Measurements from ENCODE around the gene CCR8.
A peak's percentile ranks its signal among the peaks of the same experiment; 100 is the strongest.
"Not testable (repeated sequence)": the region's sequence is repeated elsewhere in the genome, so short reads cannot be mapped to it uniquely, and the experiment has no call there.

The CCR8 gene

GRCh38 chr3:39351134-39351533 lies 21.6 kb downstream of the CCR8 start:
- not testable (repeated sequence) for DNase-seq

GRCh38 chr3:39353168-39353927 lies 23.8 kb downstream of the CCR8 start:
- DNase-seq = not testable (repeated sequence)

GRCh38 chr3:39358333-39358732 lies 28.8 kb downstream of the CCR8 start:
- no peak for DNase-seq

DNA sequence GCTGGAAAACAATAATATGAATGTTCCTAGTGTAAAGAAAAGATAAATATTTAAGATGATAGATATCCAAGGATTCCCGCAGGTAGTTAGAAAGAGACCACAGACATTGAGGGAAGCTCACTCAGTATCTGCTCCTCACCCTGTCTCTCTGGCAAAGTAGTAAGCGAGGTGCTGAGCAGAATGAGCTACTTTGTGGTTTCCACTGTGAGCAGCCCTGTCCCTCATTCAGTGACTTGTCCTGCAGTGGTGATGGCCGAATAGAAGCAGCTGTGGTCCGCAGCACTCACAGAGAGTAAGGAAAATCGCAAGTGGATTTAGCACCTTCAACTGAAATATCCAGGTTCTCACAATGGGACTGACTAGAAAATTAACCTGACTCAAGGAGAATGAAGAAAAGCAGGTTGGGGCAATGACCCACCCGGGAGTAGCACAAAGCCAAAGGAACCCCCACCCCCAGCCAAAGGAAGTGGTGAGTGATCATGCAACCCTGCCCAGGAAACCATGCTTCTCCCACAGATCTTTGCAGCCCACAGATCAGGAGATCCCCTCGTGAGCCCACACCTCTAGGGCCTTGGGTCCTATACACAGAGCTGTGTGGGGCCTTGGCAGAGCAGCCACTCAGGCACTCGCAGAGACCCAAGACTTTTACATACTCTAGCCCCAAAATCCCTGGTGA lies 31.9 kb downstream of the CCR8 start:
- DNase-seq = peak; percentile 6

GRCh38 chr3:39362192-39362591 lies 32.7 kb downstream of the CCR8 start:
- DNase-seq = no peak

GRCh38 chr3:39362812-39363211 lies 33.3 kb downstream of the CCR8 start:
- no peak for DNase-seq

DNA sequence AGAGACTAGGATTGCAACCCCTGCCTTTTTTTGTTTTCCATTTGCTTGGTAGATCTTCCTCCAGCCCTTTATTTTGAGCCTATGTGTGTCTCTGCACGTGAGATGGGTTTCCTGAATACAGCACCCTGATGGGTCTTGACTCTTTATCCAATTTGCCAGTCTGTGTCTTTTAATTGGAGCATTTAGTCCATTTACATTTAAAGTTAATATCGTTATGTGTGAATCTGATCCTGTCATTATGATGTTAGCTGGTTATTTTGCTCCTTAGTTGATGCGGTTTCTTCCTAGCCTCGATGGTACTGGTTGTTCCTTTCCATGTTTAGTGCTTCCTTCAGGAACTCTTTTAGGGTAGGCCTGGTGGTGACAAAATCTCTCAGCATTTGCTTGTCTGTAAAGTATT lies 40.9 kb downstream of the CCR8 start:
- not testable (repeated sequence) for DNase-seq

- no peak for DNase-seq
Observed at GRCh38 chr3:39372833-39373232, 43.3 kb downstream of the CCR8 start.

DNA sequence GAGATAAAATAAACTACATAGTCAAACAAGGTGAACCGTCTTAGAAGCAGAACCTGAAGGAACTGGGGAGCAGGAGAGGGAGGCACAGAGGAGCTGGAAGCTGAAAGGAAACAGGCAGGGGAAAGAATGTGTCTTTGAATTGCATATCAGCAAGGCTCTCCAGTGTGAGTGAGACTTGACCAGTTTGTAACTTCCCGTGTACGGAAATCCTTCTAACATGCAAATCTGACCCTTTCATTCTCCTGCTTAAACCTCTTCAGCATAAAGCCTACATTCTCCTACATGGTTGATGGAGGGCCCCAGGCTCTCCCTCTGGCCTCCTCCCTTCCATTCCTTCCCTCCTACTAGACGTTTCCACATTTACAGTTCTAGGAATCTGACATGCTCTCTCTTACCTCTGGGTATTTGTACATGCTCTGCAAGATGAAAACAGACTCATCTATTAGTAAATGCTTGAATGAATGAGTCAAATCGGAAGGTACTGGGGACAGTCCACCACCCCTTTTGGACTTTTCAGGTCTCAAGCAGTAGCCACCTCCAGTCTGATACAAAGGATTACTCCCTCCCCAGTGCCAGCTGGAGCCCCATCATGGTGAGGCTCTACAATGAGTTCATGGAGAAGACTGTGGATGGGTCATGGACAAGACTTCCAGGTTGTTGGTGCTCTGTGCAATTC lies 47.6 kb downstream of the CCR8 start:
- DNase-seq = no peak

GRCh38 chr3:39378088-39378487 lies 48.6 kb downstream of the CCR8 start:
- no peak for DNase-seq

DNA sequence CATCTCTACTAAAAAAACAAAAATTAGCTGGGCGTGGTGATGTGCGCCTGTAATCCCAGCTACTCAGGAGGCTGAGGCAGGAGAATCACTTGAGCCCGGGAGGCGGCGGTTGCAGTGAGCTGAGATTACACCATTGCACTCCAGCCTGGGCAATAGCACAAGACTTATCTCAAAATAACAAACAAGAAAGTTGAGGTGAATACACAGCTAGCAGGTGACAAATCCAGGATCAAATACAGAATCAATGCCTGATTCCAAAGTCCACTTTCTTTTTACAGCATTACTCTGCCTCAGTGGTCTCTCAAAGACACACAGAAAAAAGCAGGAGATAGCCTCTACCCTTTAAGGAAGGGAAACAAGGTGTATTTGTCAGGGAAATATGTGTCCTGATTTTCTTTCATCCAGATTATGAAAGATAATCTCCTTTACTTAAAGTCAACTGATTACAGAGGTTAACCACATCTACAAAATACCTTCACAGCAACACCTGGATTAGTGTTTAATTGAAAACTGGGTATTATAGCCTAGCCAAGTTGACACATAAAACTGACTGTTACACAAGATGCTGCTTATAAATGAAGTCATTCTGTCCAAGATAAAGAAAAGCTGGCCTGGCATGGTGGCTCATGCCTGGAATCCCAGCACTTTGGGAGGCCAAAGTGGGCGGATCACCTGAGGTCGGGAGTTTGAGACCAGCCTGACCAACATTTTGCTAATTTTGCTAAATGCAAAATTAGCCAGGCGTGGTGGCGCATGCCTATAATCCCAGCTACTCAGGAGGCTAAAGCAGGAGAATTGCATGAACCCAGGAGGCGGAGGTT lies 49.7 kb downstream of the CCR8 start:
- no peak for DNase-seq

DNA sequence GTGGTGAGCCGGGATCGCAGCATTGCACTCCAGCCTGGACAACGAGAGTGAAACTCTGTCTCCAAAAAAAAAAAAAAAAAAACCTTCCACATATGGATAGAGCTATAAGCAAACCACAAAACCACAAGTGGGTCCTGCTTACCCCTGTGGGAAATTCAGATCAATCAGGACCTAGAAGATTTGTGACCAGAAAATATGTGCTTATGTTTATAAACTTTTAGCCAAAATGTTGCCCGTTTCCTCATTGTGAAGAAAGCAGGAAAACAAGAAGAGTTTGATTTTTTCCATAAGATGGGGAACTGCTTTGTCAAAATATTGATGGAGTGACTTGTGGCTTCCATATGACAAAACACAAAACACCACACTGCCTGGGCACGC lies 50.3 kb downstream of the CCR8 start:
- no peak for DNase-seq

DNA sequence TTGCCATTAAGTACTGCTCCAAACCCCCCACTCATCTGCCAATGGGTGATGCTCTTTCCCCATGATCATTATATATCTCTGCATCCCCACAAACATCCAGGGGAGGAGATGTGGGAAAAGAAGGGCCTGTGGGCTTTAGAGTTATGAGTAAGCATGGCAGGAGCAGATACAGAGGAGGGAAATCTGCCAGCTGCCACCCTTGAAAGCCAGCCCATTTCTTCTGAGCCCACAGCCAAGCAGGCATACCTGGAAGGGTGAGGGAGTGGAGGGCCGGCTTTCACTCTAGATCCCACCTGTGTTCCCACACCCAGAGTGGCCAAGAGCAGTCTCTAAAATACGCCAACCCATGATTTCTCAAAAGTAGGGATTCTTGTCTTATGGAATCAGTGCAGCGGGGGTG lies 51.9 kb downstream of the CCR8 start:
- no peak for DNase-seq
